Measurements from ENCODE around the gene HAT1.
"Not testable (repeated sequence)": the region's sequence is repeated elsewhere in the genome, so short reads cannot be mapped to it uniquely, and the experiment has no call there.

Gene HAT1

DNA sequence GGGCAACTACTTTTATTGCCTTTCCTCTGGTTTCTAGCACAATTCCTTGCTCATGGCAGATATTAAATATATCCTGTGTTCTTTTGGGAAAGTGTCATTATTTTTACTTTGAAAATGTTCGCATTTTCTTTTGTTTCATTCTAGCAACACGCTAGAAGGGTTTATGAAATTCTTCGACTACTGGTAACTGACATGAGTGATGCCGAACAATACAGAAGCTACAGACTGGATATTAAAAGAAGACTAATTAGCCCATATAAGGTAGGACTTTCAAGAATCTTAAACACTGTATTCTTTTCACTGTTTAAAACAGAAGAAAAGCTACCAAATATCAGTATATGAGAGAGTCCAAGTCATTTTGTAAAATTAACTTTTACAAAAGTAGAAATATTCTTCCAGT, 56.8 kb downstream of the HAT1 start:
- Histone ChIP-seq H3K36me3 (ENCODE audit: insufficient read depth, low read length) (peaks cover 22% of the 10 kb centered on the region), H3K4me2 (ENCODE audit: low read length) (no peak overlapping the region)

DNA sequence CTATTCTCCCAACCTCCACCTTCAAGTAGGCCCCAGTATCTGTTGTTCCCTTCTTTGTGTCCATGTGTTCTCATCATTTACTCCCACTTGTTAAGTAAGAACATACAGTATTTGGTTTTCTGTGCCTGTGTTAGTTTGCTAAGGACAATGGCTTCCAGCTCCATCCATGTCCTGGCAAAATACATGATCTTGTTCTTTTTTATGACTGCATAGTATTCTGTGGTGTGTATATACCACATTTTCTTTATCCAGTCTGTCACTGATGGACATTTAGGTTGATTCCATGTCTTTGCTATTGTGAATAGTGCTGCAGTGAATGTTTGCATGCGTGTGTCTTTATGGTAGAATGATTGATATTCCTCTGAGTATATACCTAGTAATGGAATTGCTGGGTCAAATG, 61.7 kb downstream of the HAT1 start:
- not testable (repeated sequence) for H3K9ac ChIP-seq (ENCODE audit: low read depth, low read length); H3K4me3 ChIP-seq (ENCODE audit: low read length); H3K4me1 ChIP-seq (ENCODE audit: control insufficient read depth, insufficient read depth, low read length); H3K4me2 ChIP-seq (ENCODE audit: low read length); H3K9me3 ChIP-seq (replicated peaks; ENCODE audit: low read length); H3K27me3 ChIP-seq (ENCODE audit: control insufficient read depth, insufficient read depth, low read length)
- peaks cover 15% of the 10 kb centered on the region for H3K36me3 ChIP-seq (ENCODE audit: insufficient read depth, low read length)

More for the DNA sequence above, 56.8 kb downstream of the HAT1 start:
- Histone ChIP-seq H3K4me3 (ENCODE audit: low read length) (no peak overlapping the region), H3K4me1 (ENCODE audit: control insufficient read depth, insufficient read depth, low read length) (no peaks in the 10 kb centered on the region), H3K27me3 (ENCODE audit: control insufficient read depth, insufficient read depth, low read length) (no peaks in the 10 kb centered on the region), H3K9ac (ENCODE audit: low read depth, low read length) (no peak overlapping the region), H3K9me3 (replicated peaks; ENCODE audit: low read length) (no peaks in the 10 kb centered on the region)

DNA sequence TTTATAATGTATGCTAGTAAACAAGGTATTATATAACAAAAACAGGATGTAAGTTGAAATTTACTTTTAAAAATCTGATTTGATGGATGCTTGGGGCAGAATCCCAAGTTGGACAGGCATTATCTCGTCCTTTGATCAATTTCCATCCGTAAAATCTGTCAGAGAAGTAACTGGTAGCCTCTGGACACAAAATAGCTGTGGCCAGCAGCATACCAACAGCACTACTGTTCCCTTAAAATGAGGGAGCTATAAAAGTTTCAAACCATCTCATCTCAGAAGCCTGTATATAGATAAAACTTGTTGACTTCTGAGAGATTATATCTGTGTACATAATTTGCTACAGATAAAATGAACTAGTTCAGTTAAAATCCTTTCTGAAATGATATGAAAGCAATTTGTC, 62.8 kb downstream of the HAT1 start:
- no peaks in the 10 kb centered on the region for H3K27me3 ChIP-seq (ENCODE audit: control insufficient read depth, insufficient read depth, low read length)
- H3K9me3 ChIP-seq (replicated peaks; ENCODE audit: low read length), result no peaks in the 10 kb centered on the region
- no peak overlapping the region for H3K4me3 ChIP-seq (ENCODE audit: low read length)
- no peak overlapping the region for H3K9ac ChIP-seq (ENCODE audit: low read depth, low read length)
- peaks cover 9% of the 10 kb centered on the region for H3K36me3 ChIP-seq (ENCODE audit: insufficient read depth, low read length)
- H3K4me1 ChIP-seq (ENCODE audit: control insufficient read depth, insufficient read depth, low read length), result no peaks in the 10 kb centered on the region
- no peak overlapping the region for H3K4me2 ChIP-seq (ENCODE audit: low read length)

DNA sequence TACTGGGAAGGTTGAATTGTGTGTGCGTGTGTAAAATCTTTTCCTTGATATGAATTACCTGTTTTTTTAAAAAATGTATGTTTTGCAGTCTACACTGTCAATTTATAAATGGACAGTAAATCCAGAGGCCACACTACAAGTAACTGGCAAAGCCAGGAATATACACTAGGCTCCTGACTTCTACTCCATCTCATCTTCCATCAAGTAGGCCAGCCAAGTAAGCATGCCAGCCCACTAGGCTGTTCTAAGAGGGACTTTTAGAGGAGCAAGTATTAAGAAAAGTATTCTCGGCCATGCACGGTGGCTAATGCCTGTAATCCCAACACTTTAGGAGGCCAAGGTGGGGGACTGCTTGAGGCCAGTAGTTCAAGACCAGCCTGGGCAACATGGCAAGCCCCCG, 64.5 kb downstream of the HAT1 start:
- H3K9ac ChIP-seq (ENCODE audit: low read depth, low read length), result no peak overlapping the region
- H3K9me3 ChIP-seq (replicated peaks; ENCODE audit: low read length), result no peaks in the 10 kb centered on the region
- H3K27me3 ChIP-seq (ENCODE audit: control insufficient read depth, insufficient read depth, low read length), result no peaks in the 10 kb centered on the region
- no peaks in the 10 kb centered on the region for H3K4me1 ChIP-seq (ENCODE audit: control insufficient read depth, insufficient read depth, low read length)
- no peak overlapping the region for H3K4me2 ChIP-seq (ENCODE audit: low read length)
- H3K4me3 ChIP-seq (ENCODE audit: low read length), result no peak overlapping the region
- H3K36me3 ChIP-seq (ENCODE audit: insufficient read depth, low read length), result peaks cover 5% of the 10 kb centered on the region

DNA sequence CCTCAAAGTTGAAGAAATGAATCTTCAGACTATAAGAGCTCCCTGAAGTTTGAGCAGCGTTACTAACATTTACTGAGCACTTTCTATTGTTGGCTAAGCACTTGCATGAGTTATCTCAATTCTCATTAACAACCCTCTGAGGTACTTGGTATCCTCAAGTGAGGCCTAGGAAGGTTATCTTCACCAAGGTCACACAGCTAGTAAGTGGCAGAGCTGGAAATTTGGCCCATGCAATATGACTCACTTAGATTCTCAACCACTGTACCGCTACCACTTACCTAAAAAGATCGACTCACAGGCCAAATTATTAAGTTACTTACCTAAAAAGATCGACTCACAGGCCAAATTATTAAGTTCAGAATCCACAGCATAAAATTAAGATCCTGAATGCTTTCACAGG, 68.8 kb downstream of the HAT1 start:
- Histone ChIP-seq H3K27me3 (ENCODE audit: control insufficient read depth, insufficient read depth, low read length) (no peaks in the 10 kb centered on the region), H3K4me3 (ENCODE audit: low read length) (no peak overlapping the region), H3K36me3 (ENCODE audit: insufficient read depth, low read length) (no peaks in the 10 kb centered on the region)

DNA sequence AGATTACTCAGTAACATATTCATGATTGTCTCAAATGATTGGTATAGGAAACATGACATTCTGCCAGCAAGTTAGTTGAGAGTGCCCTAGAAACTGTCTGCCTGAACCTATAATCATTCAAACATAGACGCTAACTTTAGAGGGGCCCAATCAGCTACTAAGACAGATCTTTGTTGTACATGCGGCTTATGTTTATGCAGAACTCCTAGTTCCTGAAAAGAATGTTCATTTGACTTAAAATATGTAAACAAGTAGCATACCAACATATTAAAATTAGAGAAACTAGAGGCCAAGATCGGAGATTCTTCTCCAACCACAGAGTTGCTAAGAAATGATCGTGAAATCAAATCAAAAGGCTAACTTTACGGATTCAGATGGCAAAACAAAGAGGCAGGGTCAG, 73.3 kb downstream of the HAT1 start:
- H3K4me3 ChIP-seq (ENCODE audit: low read length), result no peak overlapping the region
- H3K27me3 ChIP-seq (ENCODE audit: control insufficient read depth, insufficient read depth, low read length), result no peaks in the 10 kb centered on the region
- no peak overlapping the region for H3K4me2 ChIP-seq (ENCODE audit: low read length)
- H3K9me3 ChIP-seq (replicated peaks; ENCODE audit: low read length), result no peaks in the 10 kb centered on the region
- no peaks in the 10 kb centered on the region for H3K36me3 ChIP-seq (ENCODE audit: insufficient read depth, low read length)
- H3K9ac ChIP-seq (ENCODE audit: low read depth, low read length), result no peak overlapping the region
- peaks cover 9% of the 10 kb centered on the region for H3K4me1 ChIP-seq (ENCODE audit: control insufficient read depth, insufficient read depth, low read length)

More for the DNA sequence above, 68.8 kb downstream of the HAT1 start:
- Histone ChIP-seq H3K4me2 (ENCODE audit: low read length) (no peak overlapping the region), H3K9me3 (replicated peaks; ENCODE audit: low read length) (no peaks in the 10 kb centered on the region), H3K9ac (ENCODE audit: low read depth, low read length) (no peak overlapping the region), H3K4me1 (ENCODE audit: control insufficient read depth, insufficient read depth, low read length) (no peaks in the 10 kb centered on the region)

DNA sequence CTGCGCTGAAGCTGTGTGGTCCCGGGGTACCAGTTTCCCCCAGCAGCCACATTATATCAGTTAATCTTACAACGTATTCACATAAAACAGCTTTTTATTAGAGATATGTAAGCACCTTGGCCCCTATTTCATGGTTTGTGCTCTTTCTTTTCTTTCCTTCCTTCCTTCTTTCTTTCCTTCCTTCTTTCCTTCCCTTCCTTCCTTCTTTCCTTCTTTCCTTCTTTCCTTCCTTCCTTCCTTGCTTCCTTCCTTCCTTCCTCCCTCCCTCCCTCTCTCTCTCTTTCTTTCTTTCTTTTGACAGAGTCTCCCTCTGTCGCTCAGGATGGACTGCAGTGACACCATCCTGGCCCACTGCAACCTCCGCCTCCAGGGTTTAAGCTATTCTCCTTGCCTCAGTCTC, 73.8 kb downstream of the HAT1 start:
- Histone ChIP-seq H3K4me2 (ENCODE audit: low read length) (no peak overlapping the region), H3K9ac (ENCODE audit: low read depth, low read length) (no peak overlapping the region), H3K36me3 (ENCODE audit: insufficient read depth, low read length) (no peaks in the 10 kb centered on the region), H3K27me3 (ENCODE audit: control insufficient read depth, insufficient read depth, low read length) (no peaks in the 10 kb centered on the region), H3K4me1 (ENCODE audit: control insufficient read depth, insufficient read depth, low read length) (peaks cover 9% of the 10 kb centered on the region), H3K9me3 (replicated peaks; ENCODE audit: low read length) (no peaks in the 10 kb centered on the region), H3K4me3 (ENCODE audit: low read length) (no peak overlapping the region)

DNA sequence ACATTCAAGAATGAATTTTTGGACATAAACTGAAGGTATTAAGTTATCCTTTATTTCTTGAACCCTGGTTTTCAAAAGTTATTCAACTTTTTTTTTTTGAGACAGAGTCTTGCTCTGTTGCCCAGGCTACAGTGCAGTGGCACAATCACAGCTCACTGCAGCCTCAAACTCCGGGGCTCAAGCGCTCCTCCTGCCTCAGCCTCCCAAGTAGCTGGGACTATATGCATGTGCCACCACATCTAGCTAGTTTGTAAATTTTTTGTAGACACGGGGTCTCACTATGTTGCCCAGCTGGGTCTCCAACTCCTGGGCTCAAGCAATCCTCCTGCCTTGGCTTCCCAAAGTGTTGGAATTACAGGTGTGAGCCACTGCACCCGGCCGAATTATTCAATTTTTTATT, 74.8 kb downstream of the HAT1 start:
- H3K27me3 ChIP-seq (ENCODE audit: control insufficient read depth, insufficient read depth, low read length); H3K4me2 ChIP-seq (ENCODE audit: low read length); H3K36me3 ChIP-seq (ENCODE audit: insufficient read depth, low read length); H3K9ac ChIP-seq (ENCODE audit: low read depth, low read length); H3K4me1 ChIP-seq (ENCODE audit: control insufficient read depth, insufficient read depth, low read length); H3K4me3 ChIP-seq (ENCODE audit: low read length); H3K9me3 ChIP-seq (replicated peaks; ENCODE audit: low read length): not testable (repeated sequence)

DNA sequence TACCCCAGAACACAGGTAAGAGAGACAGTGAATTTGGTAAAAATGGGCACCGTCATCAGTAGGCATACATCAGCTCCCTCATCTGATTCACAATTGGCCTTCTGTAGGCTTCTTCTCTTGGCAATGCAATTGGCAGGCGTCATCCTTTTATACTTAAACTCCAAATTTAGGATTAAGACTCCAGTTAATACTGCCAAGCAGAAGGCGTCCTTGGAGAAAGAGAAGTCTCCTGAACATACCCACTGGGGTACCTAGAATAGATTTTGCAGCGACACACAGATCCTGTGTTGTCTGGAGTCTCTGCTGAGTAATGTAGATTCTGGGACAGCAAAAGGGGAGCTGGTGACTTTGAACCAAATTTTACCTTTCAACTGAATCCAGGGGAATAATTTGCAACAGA, 76.9 kb downstream of the HAT1 start:
- Histone ChIP-seq H3K4me2 (ENCODE audit: low read length) (peak overlapping the region; percentile 81), H3K36me3 (ENCODE audit: insufficient read depth, low read length) (no peaks in the 10 kb centered on the region), H3K4me1 (ENCODE audit: control insufficient read depth, insufficient read depth, low read length) (peaks cover 9% of the 10 kb centered on the region), H3K27me3 (ENCODE audit: control insufficient read depth, insufficient read depth, low read length) (no peaks in the 10 kb centered on the region), H3K9me3 (replicated peaks; ENCODE audit: low read length) (no peaks in the 10 kb centered on the region), H3K9ac (ENCODE audit: low read depth, low read length) (peak overlapping the region; percentile 82), H3K4me3 (ENCODE audit: low read length) (peak overlapping the region; percentile 88)

DNA sequence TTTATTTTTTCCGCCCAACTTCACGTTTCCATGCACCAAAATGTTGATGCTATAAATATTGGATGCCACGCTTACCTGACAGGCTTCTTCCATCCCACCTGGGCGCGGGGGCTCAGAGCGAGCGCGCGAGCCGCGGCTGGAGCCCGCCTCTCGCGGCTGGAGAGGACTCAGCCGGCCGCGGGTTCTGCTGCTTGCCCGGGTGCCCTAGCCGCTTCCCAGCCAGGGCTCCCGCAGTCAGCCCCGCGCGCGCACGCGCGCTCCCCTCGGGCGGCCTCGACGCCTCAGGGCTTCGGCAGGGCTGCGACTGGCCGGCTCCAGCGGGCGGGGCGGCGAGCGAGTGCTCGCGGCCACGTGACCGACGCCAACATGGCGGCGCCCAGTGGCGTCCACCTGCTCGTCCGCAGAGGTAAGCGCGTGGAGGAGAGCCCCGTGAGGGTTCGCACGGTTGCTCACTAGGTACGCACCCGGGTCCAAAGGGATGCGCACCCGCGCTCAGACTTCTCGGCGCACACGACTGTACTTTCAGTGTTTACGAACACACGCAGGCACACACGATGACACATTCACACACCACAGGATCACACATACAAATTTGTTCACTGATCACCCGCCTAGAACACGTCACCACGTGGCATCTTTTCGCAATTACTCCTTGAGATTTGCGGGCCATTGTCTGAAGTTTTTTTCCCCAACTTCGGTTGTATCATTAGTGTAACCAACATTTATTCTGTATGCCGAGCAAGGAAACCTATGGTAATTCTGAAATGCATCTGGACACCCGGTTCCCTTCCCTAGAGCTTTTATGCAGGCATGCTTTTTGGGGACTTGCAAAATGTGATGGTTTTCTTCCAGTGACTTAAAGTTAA, 77.6 kb downstream of the HAT1 start, which contains the start of gene METAP1D:
Gene METAP1D (plus strand): TSS at position 350 of the 866 bp plus-strand sequence. CDS start 17 bp downstream, at position 367.
- Histone ChIP-seq H3K4me2 (ENCODE audit: low read length) (peak within 1 kb of the TSS; percentile 81), H3K4me1 (ENCODE audit: control insufficient read depth, insufficient read depth, low read length) (peaks cover 9% of the 10 kb centered on the region), H3K4me3 (ENCODE audit: low read length) (peak within 1 kb of the TSS; percentile 88), H3K27me3 (ENCODE audit: control insufficient read depth, insufficient read depth, low read length) (no peaks in the 10 kb centered on the region), H3K9me3 (replicated peaks; ENCODE audit: low read length) (no peaks in the 10 kb centered on the region), H3K36me3 (ENCODE audit: insufficient read depth, low read length) (no peaks in the 10 kb centered on the region), H3K9ac (ENCODE audit: low read depth, low read length) (peak within 1 kb of the TSS; percentile 82)

DNA sequence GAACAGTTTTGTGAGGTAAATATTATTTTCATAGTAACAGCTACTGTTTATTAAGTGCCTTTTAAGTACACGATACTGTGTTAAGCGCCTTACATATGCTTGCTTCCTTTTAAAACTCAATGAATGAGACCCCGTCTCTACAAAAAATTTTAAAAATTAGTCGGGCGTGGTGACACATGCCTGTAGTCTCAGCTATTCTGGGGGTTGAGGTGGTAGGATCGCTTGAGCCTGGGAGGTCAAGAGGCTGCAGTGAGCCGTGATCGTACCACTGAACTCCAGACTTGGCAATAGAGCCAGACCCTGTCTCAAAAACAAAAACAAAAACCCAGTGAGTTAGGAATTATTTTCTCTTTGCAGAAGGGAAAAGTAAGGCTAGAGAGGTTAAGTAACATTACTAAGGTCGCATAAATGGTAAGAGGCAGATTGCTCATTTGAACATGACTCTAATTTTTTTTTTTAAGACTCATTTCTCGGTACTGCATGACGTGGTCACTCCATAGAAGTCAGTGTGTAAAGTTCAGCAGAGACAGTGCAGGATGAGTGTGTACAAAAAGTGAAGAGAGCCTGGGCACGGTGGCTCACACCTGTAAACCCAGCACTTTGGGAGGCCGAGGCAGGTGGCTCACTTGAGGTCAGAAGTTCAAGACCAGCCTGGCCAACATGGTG, 78.6 kb downstream of the HAT1 start:
- Histone ChIP-seq H3K9ac (ENCODE audit: low read depth, low read length) (peak overlapping the region; percentile 82), H3K9me3 (replicated peaks; ENCODE audit: low read length) (no peaks in the 10 kb centered on the region), H3K27me3 (ENCODE audit: control insufficient read depth, insufficient read depth, low read length) (no peaks in the 10 kb centered on the region), H3K4me2 (ENCODE audit: low read length) (peak overlapping the region; percentile 81), H3K4me1 (ENCODE audit: control insufficient read depth, insufficient read depth, low read length) (peaks cover 9% of the 10 kb centered on the region), H3K36me3 (ENCODE audit: insufficient read depth, low read length) (no peaks in the 10 kb centered on the region), H3K4me3 (ENCODE audit: low read length) (peak overlapping the region; percentile 88)

Measured in skeletal muscle satellite cell (primary cell).